Heart left ventricle (tissue), 16 donors: ENCODE measurements around the gene CRIP3. TPM values are rescaled to one million over a fixed set of nuclear protein-coding genes. Genes with fewer than 3 reads are reported as not detected.

Experiments
- ATAC-seq, 4 donors: fragments of 200-7000 bp; cut with Tn5 transposase; one replicate each; pipeline ENCODE4 v1.9.1; 2020 to 2022; ENCODE audit warnings: moderate library complexity in 4 of 4, mild to moderate bottlenecking in 3 of 4, moderate number of reproducible peaks in 1 of 4
- DNase-seq, 5 donors: peaks; one replicate each; pipeline ENCODE4 v3.0.0-alpha.2; 2020
- H3K27ac ChIP-seq, 12 donors: fragments of 200-600 bp; sonication (generic) in 4 of 12; one replicate each; pipeline versions ENCODE4 v1.5.0 to v1.8.0; 2016 to 2022; ENCODE audit warnings: mild to moderate bottlenecking in 2 of 12
- H3K27me3 ChIP-seq, 9 donors: fragments of 200-600 bp; sonication (generic) in 2 of 9; one replicate each; pipeline versions ENCODE4 v1.5.1 to v1.8.0; 2016 to 2022; ENCODE audit warnings: mild to moderate bottlenecking in 3 of 9
- H3K36me3 ChIP-seq, 9 donors: fragments of 200-600 bp; sonication (generic) in 2 of 9; one replicate each; pipeline versions ENCODE4 v1.5.0 to v1.8.0; 2018 to 2022; ENCODE audit warnings: mild to moderate bottlenecking in 2 of 9
- H3K4me1 ChIP-seq, 12 donors: fragments of 200-600 bp; sonication (generic) in 4 of 12; one replicate each; pipeline versions ENCODE4 v1.5.0 to v1.8.0; 2016 to 2022; ENCODE audit warnings: mild to moderate bottlenecking in 3 of 12
- H3K4me3 ChIP-seq, 12 donors: fragments of 200-600 bp; sonication (generic) in 4 of 12; one replicate each; pipeline versions ENCODE4 v1.5.0 to v1.8.0; 2017 to 2022; ENCODE audit warnings: mild to moderate bottlenecking in 9 of 12, moderate library complexity in 4 of 12
- H3K9me3 ChIP-seq, 12 donors: fragments of 200-600 bp; sonication (generic) in 4 of 12; one replicate each; pipeline versions ENCODE4 v1.5.0 to v1.8.0; 2016 to 2022; ENCODE audit warnings: mild to moderate bottlenecking in 1 of 12
- CTCF ChIP-seq, 12 donors: fragments of 200-600 bp; sonication (generic) in 4 of 12; IDR thresholded peaks; one replicate each; pipeline versions ENCODE4 v1.5.0 to v1.8.0; 2018 to 2022; ENCODE audit warnings: antibody characterized with exemption in 12 of 12, mild to moderate bottlenecking in 5 of 12
- POLR2A ChIP-seq, 2 donors: fragments of 450-650 bp; IDR thresholded peaks; one replicate each; pipeline ENCODE4 v1.6.1; 2017; ENCODE audit warnings: antibody characterized with exemption in 2 of 2, mild to moderate bottlenecking in 2 of 2, moderate library complexity in 2 of 2
- WGBS, 4 donors: extraction: QIAGEN DNeasy Blood & Tissue Kit in 2 of 4; methylation state at CpG; one replicate each; pipeline versions ENCODE4 v1.1.5 to v1.1.7; 2013 to 2018; 5-methylcytosine and 5-hydroxymethylcytosine counted together
- intact Hi-C, 10 donors: fragments of 100-400 bp; cut with DNase I; formaldehyde crosslinking; loops; one replicate each; pipeline versions ENCODE4 v1.11.1 to v1.14.2; 2022
- polyA plus RNA-seq, 2 donors: library from polyadenylated mRNA; stranded (reverse); fragments of 200-250 nt; gene quantifications; one replicate each; pipeline ENCODE4 v1.2.3, GENCODE V29; 2013
- total RNA-seq, 9 donors: library from RNA; depleted of rRNA in 2 of 9; stranded (reverse); fragments of >200 nt in 2 of 9; fragmentation: NEBNext Ultra II Directional in 3 of 9; extraction: Animal tissue kit (Norgen Biotek cat#: 25700) in 3 of 9; gene quantifications; one replicate each; pipeline versions ENCODE4 v1.1.0 to v1.2.4, GENCODE V29; 2016 to 2023
- donor health status: ischemic (EF 13 %, LVEDD 7.1; RV severe dilation, severe dysfunction).
- donor health status: healthy with polysubstance abuse.
- donor health status: DM: no; HTN: yes; CAD: no.
- donor health status: DM: no; HTN: no; CAD: no.
- donor health status: ischemic (EF 25% LVEDD 6.9; RV normal size, moderate dysfunction).
- donor health status: ischemic (EF 25% LVEDD 5.7; RV mildly dilated, moderate dysfunction).
- donor health status: healthy.
- donor health status: DM: yes; HTN: yes; CAD: no.
- donor health status: ischemic (EF 35%, LVEDD 5.7; RV mildly dilated, moderate dysfunction).
- donor health status: nonischemic (EF 11% LVEDD 7.7; RV severe dilation, severe dysfunction).
- donor health status: DM: yes; HTN: yes; CAD: no.
- donor health status: PGD.
- donor health status: ischemic (EF 29% LVEDD 5.4; RV normal size, mild dysfunction).
- donor health status: nonischemic (EF 23%, LVEDD 6.1; RV moderate dilation, normal function).

The CRIP3 gene
- total and polyA plus RNA-seq, 11 donors: 3.6 to 66.7 (median 20.9) TPM

GRCh38 chr6:43335469-43335868 lies 26.8 kb upstream of the CRIP3 start:
- 91 to 93% (median 92%) methylated on average over 3 of the region's 3 CpGs for WGBS, 4 donors
- ATAC-seq (no peak), DNase-seq (no peak)
- H3K27me3 ChIP-seq: no peaks in the 10 kb centered on the region
- intact Hi-C loops: loop anchor here in 5 of 10 donors (2.0 to 5.0 kb wide), 3 partner anchors 68 to 73 kb away; no protein-coding TSS in a partner anchor
- no peak overlapping the region for H3K4me3 ChIP-seq
- H3K36me3 ChIP-seq: peaks cover 0 to 51% (median 35%) of the 10 kb centered on the region in 9 donors
- H3K27ac ChIP-seq: peak overlapping the region in 1 of 12 donors; percentile 16
- no peaks in the 10 kb centered on the region for H3K9me3 ChIP-seq
- TF ChIP-seq POLR2A (IDR thresholded peaks at IDR 0.05): no peak
- no peak for TF ChIP-seq CTCF (IDR thresholded peaks at IDR 0.05)
- H3K4me1 ChIP-seq: peaks cover 0 to 25% (median 6%) of the 10 kb centered on the region in 12 donors

- 27 to 36% (median 32%) methylated on average over 2 of the region's 2 CpGs for WGBS, 4 donors
- H3K4me1 ChIP-seq: peaks cover 0 to 25% (median 6%) of the 10 kb centered on the region in 12 donors
- intact Hi-C loops: loop anchor here in 7 of 10 donors (2.0 to 5.0 kb wide), 4 partner anchors 67 to 72 kb away; no protein-coding TSS in a partner anchor
- H3K27ac ChIP-seq: no peak overlapping the region
- TF ChIP-seq CTCF (IDR thresholded peaks at IDR 0.05) (peak; percentile 33 to 64 (median 48)), POLR2A (IDR thresholded peaks at IDR 0.05) (no peak)
- no peaks in the 10 kb centered on the region for H3K27me3 ChIP-seq
- H3K36me3 ChIP-seq: peaks cover 0 to 42% (median 26%) of the 10 kb centered on the region in 9 donors
- DNase-seq: no peak
- peak in 2 of 4 donors; percentile 53 for ATAC-seq
- H3K4me3 ChIP-seq: no peak overlapping the region
- no peaks in the 10 kb centered on the region for H3K9me3 ChIP-seq
These were observed 26.0 kb upstream of the CRIP3 start for GRCh38 chr6:43334466-43335095.

GRCh38 chr6:43331891-43332290 lies 23.3 kb upstream of the CRIP3 start:
- H3K9me3 ChIP-seq: no peaks in the 10 kb centered on the region
- 73 to 80% (median 79%) methylated on average over 4 of the region's 4 CpGs for WGBS, 4 donors
- H3K27me3 ChIP-seq: no peaks in the 10 kb centered on the region
- no peak overlapping the region for H3K4me3 ChIP-seq
- no peak for DNase-seq
- intact Hi-C loops: loop anchor here in 2 of 10 donors (5.0 kb wide), 2 partner anchors 65 to 70 kb away; no protein-coding TSS in a partner anchor
- no peak for ATAC-seq
- TF ChIP-seq POLR2A (IDR thresholded peaks at IDR 0.05) (no peak), CTCF (IDR thresholded peaks at IDR 0.05) (no peak)
- peaks cover 0 to 27% (median 8%) of the 10 kb centered on the region in 9 donors for H3K36me3 ChIP-seq
- no peak overlapping the region for H3K27ac ChIP-seq
- H3K4me1 ChIP-seq: peaks cover 0 to 35% (median 6%) of the 10 kb centered on the region in 12 donors

GRCh38 chr6:43331470-43331869 lies 22.8 kb upstream of the CRIP3 start:
- Histone ChIP-seq H3K27ac (no peak overlapping the region), H3K4me3 (no peak overlapping the region), H3K36me3 (peaks cover 0 to 23% (median 4%) of the 10 kb centered on the region in 9 donors), H3K4me1 (peaks cover 0 to 32% (median 6%) of the 10 kb centered on the region in 12 donors), H3K9me3 (no peaks in the 10 kb centered on the region), H3K27me3 (no peaks in the 10 kb centered on the region)
- intact Hi-C loops: loop anchor here in 2 of 10 donors (5.0 kb wide), 2 partner anchors 64 to 69 kb away; no protein-coding TSS in a partner anchor
- ATAC-seq (no peak), DNase-seq (no peak)
- TF ChIP-seq POLR2A (IDR thresholded peaks at IDR 0.05) (no peak), CTCF (IDR thresholded peaks at IDR 0.05) (no peak)
- 79 to 92% (median 85%) methylated on average over 1 of the region's 1 CpG for WGBS, 4 donors
